IPS-20b (cell line): ENCODE measurements around the gene GPR55.

Source experiments
- H3K27ac ChIP-seq: one replicate; pipeline ENCODE4 v1.5.1; 2013; ENCODE audit warnings: low read length
- H3K27me3 ChIP-seq: 2 replicates; pipeline ENCODE4 v1.6.1; 2013; ENCODE audit warnings: mild to moderate bottlenecking, low read length, inconsistent platforms; ENCODE audit not compliant: insufficient read depth
- H3K36me3 ChIP-seq: 2 replicates; pipeline ENCODE4 v1.6.1; 2013; ENCODE audit warnings: low read depth, mild to moderate bottlenecking, inconsistent platforms, low read length, moderate library complexity; ENCODE audit not compliant: insufficient read depth
- H3K4me1 ChIP-seq: 2 replicates; pipeline ENCODE4 v1.6.1; 2013; ENCODE audit warnings: mild to moderate bottlenecking, control low read depth, inconsistent platforms, low read length, moderate library complexity; ENCODE audit not compliant: insufficient read depth
- H3K4me3 ChIP-seq: 2 replicates; pipeline ENCODE4 v1.5.1; 2013; ENCODE audit warnings: mild to moderate bottlenecking, low read length, inconsistent platforms
- H3K9ac ChIP-seq: 2 replicates; pipeline ENCODE4 v1.6.1; 2013; ENCODE audit warnings: low read depth, mild to moderate bottlenecking, inconsistent platforms, low read length, moderate library complexity
- H3K9me3 ChIP-seq: 2 replicates; pipeline ENCODE4 v1.6.1; 2013; ENCODE audit warnings: mild to moderate bottlenecking, low read depth, low read length, inconsistent platforms; ENCODE audit not compliant: insufficient read depth

Gene GPR55

DNA sequence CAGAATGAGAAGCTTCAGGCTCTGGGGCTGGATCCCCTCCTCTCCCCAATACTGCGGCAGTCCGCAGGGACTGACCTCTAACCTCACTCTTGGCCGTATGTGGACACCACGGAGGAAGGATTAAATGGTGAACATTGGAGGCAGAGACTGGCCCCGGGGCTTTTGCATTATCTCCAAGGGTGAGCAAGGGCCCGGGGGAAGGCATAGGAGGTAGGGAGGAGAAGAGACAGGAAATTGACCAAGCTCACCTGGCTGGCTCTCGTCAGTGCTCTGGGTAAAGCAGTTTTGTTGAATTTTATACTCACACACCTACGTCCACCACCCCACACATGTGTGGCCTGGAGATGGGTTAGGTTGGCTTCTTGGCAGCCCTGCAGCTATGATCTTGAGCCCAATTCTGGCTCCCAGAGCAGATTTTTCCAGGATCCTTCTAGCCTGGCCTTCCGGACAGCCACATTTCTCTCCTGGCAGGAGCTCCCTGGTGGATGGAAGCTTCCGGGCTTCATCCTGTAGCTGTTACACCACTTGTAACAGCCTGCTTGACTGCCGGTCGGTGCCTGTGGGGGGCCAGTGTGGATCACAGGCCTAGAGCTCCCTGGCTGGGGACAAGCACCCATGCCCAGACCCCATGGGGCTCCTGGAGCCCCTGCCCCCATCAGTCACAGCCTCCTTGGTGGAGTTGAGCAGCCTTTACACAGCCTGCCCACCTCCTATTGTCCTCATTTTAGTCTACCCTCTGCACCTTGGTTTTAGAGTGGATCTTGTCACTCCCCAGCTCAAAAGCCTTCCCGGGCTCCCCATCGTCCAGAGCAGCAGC lies 52.7 kb downstream of the GPR55 start:
- Histone ChIP-seq H3K27ac (no peak overlapping the region), H3K27me3 (no peaks in the 10 kb centered on the region), H3K36me3 (peaks cover 70% of the 10 kb centered on the region), H3K4me1 (peaks cover 36% of the 10 kb centered on the region), H3K9me3 (no peaks in the 10 kb centered on the region), H3K9ac (no peak overlapping the region), H3K4me3 (no peak overlapping the region)

DNA sequence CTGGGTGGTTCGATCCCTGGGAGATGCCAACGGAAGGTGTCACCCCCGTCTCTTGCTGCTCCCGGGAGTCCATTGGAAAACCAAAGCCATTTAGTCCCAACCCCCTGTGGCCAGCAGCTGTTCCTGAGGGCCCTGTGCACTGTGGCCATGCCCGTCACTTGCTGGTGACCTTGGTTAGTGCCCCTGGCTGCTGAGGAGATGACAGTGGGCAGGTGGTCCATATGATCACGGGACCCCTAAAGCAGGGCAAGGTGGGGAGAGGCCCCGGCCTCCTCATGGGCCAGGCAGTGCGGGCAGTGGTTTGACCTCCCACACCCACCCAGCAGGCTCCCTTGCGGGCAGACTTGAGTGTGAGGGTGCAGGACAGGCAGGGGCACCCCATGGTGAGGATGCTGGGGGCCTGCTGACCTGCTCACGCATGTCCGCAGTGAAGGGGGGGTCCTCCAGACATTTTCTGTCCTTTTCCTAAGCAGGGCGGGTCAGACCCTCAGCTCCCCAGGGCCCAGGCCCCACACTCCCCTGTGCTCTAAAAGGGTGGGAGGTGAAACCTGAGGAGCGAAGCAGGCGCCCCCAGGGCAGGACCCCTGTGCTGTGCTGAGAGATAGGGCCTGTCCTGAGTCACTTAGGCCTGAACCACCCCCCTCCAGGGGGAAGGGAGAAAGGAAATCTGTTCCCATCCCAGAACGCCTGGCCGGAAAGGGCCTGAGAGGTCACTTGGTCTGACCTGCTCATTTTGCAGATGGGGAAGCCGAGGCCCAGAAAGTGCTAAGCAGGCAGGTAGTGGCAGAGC lies 53.5 kb downstream of the GPR55 start:
- H3K27ac ChIP-seq: no peak overlapping the region
- no peak overlapping the region for H3K4me3 ChIP-seq
- no peaks in the 10 kb centered on the region for H3K9me3 ChIP-seq
- H3K36me3 ChIP-seq: peaks cover 62% of the 10 kb centered on the region
- no peaks in the 10 kb centered on the region for H3K27me3 ChIP-seq
- H3K4me1 ChIP-seq: peaks cover 44% of the 10 kb centered on the region
- H3K9ac ChIP-seq: peak overlapping the region; percentile 71

DNA sequence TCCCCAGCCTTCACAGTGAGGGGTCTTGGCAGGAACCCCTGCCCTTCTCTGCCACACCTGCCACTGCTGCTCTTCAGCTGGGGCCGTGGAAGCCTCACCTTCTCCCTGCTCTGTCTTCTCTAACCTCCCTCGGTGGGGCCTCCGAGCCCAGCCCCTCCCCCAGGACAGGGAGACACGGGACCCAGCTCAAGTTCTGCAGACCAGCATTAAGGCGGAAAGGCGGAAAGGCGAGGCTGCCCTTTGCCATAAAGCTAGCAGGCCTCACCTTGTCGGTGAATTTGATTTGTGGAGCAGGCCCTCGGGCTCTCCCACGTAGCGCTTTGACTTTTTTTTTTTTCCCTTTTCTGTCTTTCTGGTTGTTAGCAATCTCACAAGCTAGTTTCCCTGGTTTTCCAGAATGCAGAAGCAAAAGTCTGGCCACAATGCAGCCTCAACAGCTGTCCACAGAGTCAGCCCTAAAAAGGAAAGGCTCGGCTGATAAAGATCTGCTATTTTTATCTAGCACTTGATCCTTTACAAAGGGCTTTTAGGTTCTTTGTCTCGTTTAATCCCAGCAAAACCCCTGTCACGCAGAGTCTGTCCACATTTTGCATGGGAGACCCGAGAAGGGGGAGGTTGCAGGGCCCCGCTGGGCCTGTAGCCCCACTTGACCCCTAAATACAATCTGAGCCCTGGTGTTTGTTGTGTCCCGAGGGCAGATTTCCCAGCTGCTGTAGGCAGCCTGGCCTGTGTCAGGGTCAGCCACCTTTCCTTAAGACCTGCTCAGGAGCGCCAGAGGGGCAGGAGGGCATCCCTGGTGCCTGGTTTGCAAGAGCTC lies 54.3 kb downstream of the GPR55 start:
- H3K4me1 ChIP-seq: peaks cover 48% of the 10 kb centered on the region
- peak overlapping the region; percentile 71 for H3K9ac ChIP-seq

DNA sequence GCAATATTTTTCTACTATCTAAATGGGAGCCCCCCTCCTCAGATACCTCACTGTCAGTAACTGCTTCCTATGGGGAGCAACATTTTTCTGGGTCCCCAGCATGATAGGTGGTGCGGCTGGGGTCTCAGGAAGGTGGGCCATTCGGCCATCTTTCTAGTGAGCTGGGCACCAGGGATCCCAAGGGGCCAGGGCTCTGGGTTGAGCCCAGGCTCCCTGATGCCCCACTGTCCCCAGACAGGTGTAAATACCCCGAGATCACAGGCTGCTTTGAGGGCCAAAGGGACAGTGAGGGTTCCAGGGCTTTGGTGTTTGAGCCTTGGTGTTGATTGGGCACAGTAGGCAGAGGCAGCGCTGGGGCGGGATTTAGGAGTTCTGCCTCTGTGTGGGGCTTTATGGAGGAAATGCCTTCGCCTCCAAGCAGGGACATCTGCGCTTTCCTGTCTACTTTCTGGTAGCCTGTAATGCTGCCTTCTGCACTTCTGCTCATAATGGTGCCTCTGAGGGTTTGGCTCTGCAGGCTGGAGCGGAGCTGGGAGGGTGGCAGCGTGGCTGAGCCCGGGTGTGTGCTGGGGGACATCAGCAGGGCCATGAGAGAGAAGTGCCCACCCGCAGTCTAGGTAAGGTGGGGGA lies 55.0 kb downstream of the GPR55 start:
- Histone ChIP-seq H3K36me3 (peaks cover 46% of the 10 kb centered on the region), H3K4me1 (peaks cover 48% of the 10 kb centered on the region), H3K27me3 (no peaks in the 10 kb centered on the region), H3K27ac (peak overlapping the region; percentile 97), H3K9ac (peak overlapping the region; percentile 71), H3K4me3 (peak overlapping the region; percentile 66; the same call in 1 of the 2 replicates), H3K9me3 (no peaks in the 10 kb centered on the region)

More for the DNA sequence above, 54.3 kb downstream of the GPR55 start:
- no peaks in the 10 kb centered on the region for H3K27me3 ChIP-seq
- H3K4me3 ChIP-seq: no peak overlapping the region
- no peaks in the 10 kb centered on the region for H3K9me3 ChIP-seq
- peak overlapping the region; percentile 97 for H3K27ac ChIP-seq
- peaks cover 54% of the 10 kb centered on the region for H3K36me3 ChIP-seq

DNA sequence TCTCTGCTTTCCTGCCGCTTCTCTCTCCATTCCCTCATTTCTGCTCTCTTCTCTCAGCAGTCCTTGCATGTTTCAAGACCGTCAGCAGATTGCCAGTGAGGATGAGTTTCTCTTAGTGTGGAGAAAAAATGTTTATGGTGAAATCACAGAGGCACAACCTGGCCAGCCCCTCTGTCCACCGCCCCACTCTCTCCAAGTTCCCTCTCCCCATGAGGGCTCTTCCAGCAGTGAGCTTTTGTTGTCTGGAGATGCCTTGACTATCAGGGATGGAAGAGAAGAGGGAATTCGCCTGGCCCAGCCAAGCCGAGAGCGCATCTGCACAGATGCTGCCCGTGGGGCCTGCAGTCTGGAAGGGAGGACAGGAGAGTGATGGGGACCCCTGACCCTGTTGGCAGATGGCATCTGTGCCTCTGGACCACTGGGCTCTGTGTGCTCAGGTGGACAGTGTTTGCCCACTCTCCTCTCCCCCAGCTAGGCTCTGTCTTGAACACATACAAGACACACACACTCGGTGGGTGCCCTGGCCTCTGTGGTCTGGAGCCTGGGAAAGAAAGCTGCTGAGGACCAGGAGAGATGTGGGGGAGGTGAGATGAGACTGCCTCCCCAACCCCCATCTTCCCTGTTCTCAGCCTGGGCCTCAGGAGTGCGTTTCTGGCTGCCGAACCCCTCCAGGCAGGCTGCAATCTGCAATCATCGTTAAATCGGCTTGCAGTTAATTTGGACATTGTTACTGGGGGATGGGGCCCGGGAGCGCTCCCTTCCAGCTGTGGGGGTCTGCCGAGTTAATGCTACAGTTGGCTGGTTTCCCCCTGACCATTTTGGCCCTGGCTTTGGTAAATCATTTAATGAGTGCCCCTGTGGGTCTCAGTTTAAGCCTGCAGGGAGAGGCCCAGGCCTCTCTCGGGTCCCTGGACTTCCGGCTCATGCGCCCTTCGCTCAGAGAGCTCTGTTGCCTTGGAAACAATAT lies 55.8 kb downstream of the GPR55 start:
- no peaks in the 10 kb centered on the region for H3K9me3 ChIP-seq
- no peaks in the 10 kb centered on the region for H3K27me3 ChIP-seq
- peak overlapping the region; percentile 97 for H3K27ac ChIP-seq
- peak overlapping the region; percentile 66; the same call in 1 of the 2 replicates for H3K4me3 ChIP-seq
- H3K9ac ChIP-seq: peak overlapping the region; percentile 71; the same call in 1 of the 2 replicates
- H3K36me3 ChIP-seq: peaks cover 38% of the 10 kb centered on the region; the same call in 1 of the 2 replicates
- H3K4me1 ChIP-seq: peaks cover 48% of the 10 kb centered on the region

DNA sequence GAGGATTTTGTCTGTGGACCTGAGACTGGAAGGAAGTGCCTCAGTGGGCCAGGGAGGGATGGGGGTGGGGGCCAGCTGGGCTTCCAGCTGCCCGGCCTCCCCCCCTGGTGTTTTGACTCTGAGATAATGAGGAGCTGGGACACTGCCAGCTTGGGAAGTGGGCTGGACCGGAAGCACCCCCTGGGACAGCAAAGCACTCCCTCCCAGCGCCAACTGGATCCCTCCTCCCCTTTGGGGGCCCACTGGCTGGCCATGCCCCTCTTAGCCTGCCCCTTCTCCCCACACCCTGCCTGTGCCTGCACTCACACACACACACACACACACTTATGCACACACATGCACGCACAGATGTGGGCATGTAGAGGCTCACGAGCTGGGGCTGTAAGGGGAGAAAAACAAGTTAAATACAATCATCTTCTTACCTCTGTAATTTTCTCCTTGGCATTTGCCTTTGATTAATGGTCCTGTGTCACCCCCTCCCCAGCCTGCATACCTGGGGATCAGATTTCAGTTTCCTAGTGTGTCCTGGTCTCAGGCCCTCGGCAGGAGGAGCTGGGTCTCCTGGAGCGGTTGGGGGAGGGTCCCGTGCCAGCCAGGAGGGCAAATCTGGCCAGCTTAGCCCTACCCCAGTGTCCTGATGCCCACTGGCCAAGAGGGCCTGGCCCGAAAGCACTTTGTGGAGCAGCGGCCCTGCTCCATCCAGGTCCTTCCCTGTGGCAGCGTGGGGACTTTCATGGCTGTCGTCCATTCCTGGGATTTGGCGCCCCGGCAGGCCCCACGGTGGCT lies 56.7 kb downstream of the GPR55 start:
- Histone ChIP-seq H3K4me1 (peaks cover 48% of the 10 kb centered on the region), H3K27me3 (peaks cover 5% of the 10 kb centered on the region; the same call in 1 of the 2 replicates), H3K9me3 (no peaks in the 10 kb centered on the region), H3K27ac (peak overlapping the region; percentile 97), H3K36me3 (peaks cover 30% of the 10 kb centered on the region; the same call in 1 of the 2 replicates), H3K9ac (peak overlapping the region; percentile 71; the same call in 1 of the 2 replicates), H3K4me3 (peak overlapping the region; percentile 66)

DNA sequence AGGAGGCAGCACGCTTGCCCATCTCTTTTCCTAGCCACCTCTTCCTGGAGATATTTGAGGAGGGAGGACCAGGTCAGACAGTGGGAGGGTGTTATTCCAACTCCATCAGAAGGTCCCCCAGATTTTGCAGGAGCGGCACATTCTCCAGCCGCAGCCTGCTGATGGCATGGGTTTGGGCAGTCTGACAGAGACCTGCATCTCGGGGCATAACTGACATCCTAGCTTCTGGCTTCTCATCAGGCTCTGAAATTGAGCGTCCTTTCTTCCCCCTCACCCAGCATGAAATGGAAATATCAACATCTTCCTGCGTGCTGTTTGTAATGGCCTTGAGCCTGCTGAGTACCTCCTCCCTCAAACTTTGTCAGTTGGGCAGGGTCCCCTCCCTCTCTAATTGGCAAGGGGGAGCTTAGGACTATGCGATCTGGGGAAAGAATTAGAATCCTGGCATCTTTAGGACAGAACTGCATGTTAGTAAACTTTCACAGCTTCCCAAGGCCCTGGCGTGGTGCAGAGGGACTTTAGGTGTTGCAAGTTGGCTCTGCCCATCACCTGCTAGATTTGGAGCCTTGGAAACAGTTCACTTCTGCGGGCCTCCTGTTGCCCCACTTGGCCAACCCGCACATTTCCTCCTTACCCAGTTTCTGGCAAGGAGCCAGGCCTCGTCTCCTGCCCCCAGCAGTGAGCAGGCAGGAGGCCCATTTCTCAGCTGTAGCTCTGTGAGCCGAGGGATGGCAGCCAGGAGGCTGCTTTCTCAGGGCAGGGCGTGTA lies 58.1 kb downstream of the GPR55 start:
- H3K4me1 ChIP-seq: peaks cover 50% of the 10 kb centered on the region
- peak overlapping the region; percentile 67 for H3K27ac ChIP-seq
- peak overlapping the region; percentile 95; the same call in 1 of the 2 replicates for H3K9ac ChIP-seq
- H3K27me3 ChIP-seq: peaks cover 10% of the 10 kb centered on the region; the same call in 1 of the 2 replicates
- peaks cover 16% of the 10 kb centered on the region; the same call in 1 of the 2 replicates for H3K36me3 ChIP-seq
- no peaks in the 10 kb centered on the region for H3K9me3 ChIP-seq
- H3K4me3 ChIP-seq: peak overlapping the region; percentile 93; the same call in 1 of the 2 replicates

DNA sequence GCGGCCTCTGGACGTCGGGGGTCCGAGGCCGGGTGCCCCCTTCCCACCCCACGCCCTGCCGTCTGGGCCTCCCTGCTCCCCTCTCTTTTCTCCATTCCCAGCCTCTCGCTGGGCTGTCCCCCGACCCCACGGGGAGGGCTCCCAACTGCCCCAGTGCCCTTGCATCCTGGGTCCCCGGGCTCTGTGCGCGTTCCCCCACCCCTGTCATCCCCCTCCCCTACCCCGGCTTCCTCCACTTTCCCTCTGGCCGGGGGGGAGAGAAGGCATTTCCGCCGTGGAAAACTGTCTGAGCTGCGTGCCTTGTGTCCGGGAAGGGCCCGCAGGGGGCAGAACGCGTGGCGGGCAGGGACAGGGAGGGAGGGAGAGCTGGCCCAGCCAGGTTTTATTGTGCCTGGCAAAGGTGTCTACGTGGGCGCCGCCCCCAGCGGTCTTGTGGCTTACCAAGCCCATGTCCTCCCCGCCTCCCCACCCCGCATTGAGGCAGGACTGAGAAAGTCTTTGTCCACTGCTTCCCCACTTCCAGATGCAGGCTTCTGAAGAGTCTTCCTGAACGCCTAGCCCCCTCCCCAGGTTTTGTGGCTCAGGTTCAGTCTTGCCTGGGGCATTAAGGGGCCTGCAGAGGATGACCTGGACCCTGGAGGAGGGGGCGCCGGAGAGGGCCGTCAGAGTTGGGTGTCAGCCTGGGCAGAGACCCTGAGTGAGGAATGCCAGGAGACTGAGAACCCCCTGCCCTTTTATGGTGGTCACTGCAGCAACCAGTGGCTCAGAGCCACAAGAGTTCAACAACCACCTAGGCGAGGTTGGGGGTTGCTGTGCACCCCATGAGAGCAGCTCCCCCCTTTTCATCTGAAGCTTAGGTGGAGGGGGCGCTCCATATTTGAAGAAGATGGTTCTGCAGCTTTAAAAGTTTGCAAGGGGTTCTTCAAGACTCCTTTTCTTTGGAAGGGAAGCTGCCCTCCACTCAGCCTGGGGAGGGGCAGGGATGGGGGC lies 59.0 kb downstream of the GPR55 start:
- Histone ChIP-seq H3K36me3 (peaks cover 14% of the 10 kb centered on the region; the same call in 1 of the 2 replicates), H3K9me3 (no peaks in the 10 kb centered on the region), H3K9ac (peak overlapping the region; percentile 95; the same call in 1 of the 2 replicates), H3K27me3 (peaks cover 10% of the 10 kb centered on the region; the same call in 1 of the 2 replicates), H3K27ac (peak overlapping the region; percentile 67), H3K4me3 (peak overlapping the region; percentile 93), H3K4me1 (peaks cover 52% of the 10 kb centered on the region)
